Tibial nerve (tissue), 3 donors: ENCODE measurements around the gene SMG1.
"Not testable (repeated sequence)": the region's sequence is repeated elsewhere in the genome, so short reads cannot be mapped to it uniquely, and the experiment has no call there.

Experiments used
- CTCF ChIP-seq, 5 experiments: fragments of 200-600 bp in 3 of 5; fragments of 450-650 bp in 2 of 5; sonication (generic) in 3 of 5; IDR thresholded peaks; one replicate each; pipeline ENCODE4 v1.5.1; 2016 to 2019; ENCODE audit warnings: antibody characterized with exemption in 5 of 5, mild to moderate bottlenecking in 3 of 5, moderate library complexity in 2 of 5
- POLR2A ChIP-seq, 2 donors: fragments of 450-650 bp; IDR thresholded peaks; one replicate each; pipeline ENCODE4 v1.6.1; 2017; ENCODE audit warnings: antibody characterized with exemption in 2 of 2, mild to moderate bottlenecking in 2 of 2, moderate library complexity in 2 of 2

DNA sequence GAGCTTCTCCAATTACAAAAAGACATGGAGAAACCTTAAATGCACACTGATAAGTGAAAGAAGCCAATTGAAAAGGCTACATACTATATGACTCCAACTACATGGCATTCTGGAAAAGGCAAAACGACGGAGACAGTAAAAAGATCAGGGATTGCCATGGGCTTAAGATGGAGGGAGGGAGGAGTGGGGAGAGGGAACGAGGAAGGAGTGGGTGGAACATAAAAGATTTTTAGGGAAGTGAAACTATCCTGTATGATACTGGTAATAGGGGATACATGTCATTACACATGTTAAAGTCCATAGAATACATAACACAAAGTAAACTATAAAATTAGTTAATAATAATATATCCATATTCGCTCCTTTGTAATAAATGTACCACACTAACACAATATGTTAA, 48.9 kb downstream of the SMG1 start:
- not testable (repeated sequence) for TF ChIP-seq CTCF, POLR2A (IDR thresholded peaks at IDR 0.05)
